Thymus (tissue), 11 donors: ENCODE results near the gene DYNLT1. TPM values are rescaled to one million over a fixed set of nuclear protein-coding genes. Genes with fewer than 3 reads are reported as not detected.
A peak's percentile ranks its signal among the peaks of the same experiment; 100 is the strongest.
"Not testable (repeated sequence)": the region's sequence is repeated elsewhere in the genome, so short reads cannot be mapped to it uniquely, and the experiment has no call there.

Source experiments
- DNase-seq, 9 donors: peaks; one replicate each; pipeline ENCODE4 v3.0.0-alpha.2; 2013; ENCODE audit warnings: low spot score in 9 of 9, low read depth in 6 of 9, missing footprints in 1 of 9
- H3K27ac ChIP-seq, 2 donors: one replicate each; pipeline ENCODE4 v1.5.1; 2013; ENCODE audit warnings: control low read depth in 1 of 2, low read depth in 1 of 2, low read length in 1 of 2, mild to moderate bottlenecking in 1 of 2, moderate library complexity in 1 of 2
- H3K27me3 ChIP-seq, 2 donors: one replicate each; pipeline ENCODE4 v1.5.1; 2013; ENCODE audit warnings: low read length in 1 of 2; ENCODE audit not compliant: control insufficient read depth in 2 of 2, insufficient read depth in 1 of 2
- H3K36me3 ChIP-seq, 2 donors: one replicate each; pipeline ENCODE4 v1.5.1; 2013; ENCODE audit warnings: low read length in 1 of 2, mild to moderate bottlenecking in 1 of 2, moderate library complexity in 1 of 2; ENCODE audit not compliant: control insufficient read depth in 2 of 2, insufficient read depth in 2 of 2
- H3K4me1 ChIP-seq, 2 donors: one replicate each; pipeline ENCODE4 v1.5.1; 2013; ENCODE audit warnings: low read length in 2 of 2; ENCODE audit not compliant: control insufficient read depth in 2 of 2, insufficient read depth in 2 of 2
- H3K4me3 ChIP-seq, 2 donors: one replicate each; pipeline ENCODE4 v1.5.1; 2013; ENCODE audit warnings: low read length in 2 of 2, control low read depth in 1 of 2, mild to moderate bottlenecking in 1 of 2
- H3K9me3 ChIP-seq, 2 donors: one replicate each; pipeline ENCODE4 v1.5.1; 2013; ENCODE audit warnings: low read length in 1 of 2, mild to moderate bottlenecking in 1 of 2; ENCODE audit not compliant: control insufficient read depth in 2 of 2, insufficient read depth in 1 of 2
- WGBS: extraction: QIAGEN DNeasy Blood & Tissue Kit; methylation state at CpG from one replicate; pipeline ENCODE4 v1.1.7; 2013; 5-methylcytosine and 5-hydroxymethylcytosine counted together
- polyA plus RNA-seq: library from polyadenylated mRNA; stranded (reverse); fragments of 200-250 nt; gene quantifications from one replicate; pipeline ENCODE4 v1.2.3, GENCODE V29; 2013
- total RNA-seq: library from RNA; stranded (reverse); fragments of 120-200 nt; gene quantifications from one replicate; pipeline ENCODE4 v1.2.4, GENCODE V29; 2013
- donor health status: healthy.

The DYNLT1 gene
- total and polyA plus RNA-seq, 2 donors = 46.1 to 248 TPM

DNA sequence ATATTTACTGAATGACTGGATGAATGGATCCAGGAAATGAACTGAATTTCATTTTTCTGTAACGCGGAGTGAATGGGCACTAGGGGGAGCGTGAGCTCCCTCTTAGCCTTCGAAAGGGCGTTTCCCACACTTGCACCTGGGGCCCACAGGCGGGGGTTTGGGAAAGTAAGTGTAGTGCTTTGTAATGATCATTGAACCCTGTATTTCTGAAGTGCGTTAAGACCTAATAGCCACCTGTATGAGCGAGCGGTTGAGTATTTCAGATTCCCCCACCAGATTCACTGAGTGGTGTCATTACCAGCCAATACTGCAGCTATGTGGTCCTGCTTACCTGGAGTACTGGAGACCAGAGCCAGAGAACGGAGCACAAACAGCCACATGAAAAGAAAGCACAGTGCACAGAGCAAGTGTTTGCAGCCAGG is 15.8 kb upstream of the DYNLT1 start:
- no peak overlapping the region for H3K4me3 ChIP-seq
- H3K27ac ChIP-seq = peak overlapping the region; percentile 69 to 88
- peaks cover 0 to 2% of the 10 kb centered on the region in 2 donors for H3K9me3 ChIP-seq
- peaks cover 0 to 4% of the 10 kb centered on the region in 2 donors for H3K27me3 ChIP-seq
- H3K4me1 ChIP-seq = peaks cover 23 to 61% of the 10 kb centered on the region in 2 donors
- peaks cover under 1 to 3% of the 10 kb centered on the region in 2 donors for H3K36me3 ChIP-seq
- 8% methylated on average over 10 of the region's 10 CpGs for WGBS
- peak in 6 of 9 donors; percentile 61 to 90 (median 78) for DNase-seq

DNA sequence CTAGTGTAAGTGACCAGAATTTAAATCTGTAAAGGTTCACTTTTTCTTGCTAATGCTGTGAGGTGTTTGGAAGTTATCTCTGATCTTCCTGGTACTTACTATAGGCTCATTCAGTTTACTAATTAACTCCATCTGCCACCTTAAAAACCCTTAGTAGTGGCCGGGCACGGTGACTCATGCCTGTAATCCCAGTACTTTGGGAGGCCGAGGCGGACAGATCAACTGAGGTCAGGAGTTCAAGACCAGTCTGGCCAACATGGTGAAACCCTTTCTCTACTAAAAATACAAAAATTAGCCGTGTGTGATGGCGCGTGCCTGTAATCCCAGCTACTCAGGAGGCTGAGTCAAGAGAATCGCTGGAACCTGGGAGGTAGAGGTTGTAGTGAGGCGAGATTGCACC is 12.4 kb upstream of the DYNLT1 start:
- H3K27ac ChIP-seq, H3K36me3 ChIP-seq, DNase-seq, H3K4me3 ChIP-seq, H3K27me3 ChIP-seq, H3K9me3 ChIP-seq: not testable (repeated sequence)
- 97% methylated on average over 9 of the region's 9 CpGs for WGBS
- H3K4me1 ChIP-seq = peaks cover 39 to 61% of the 10 kb centered on the region in 2 donors

DNA sequence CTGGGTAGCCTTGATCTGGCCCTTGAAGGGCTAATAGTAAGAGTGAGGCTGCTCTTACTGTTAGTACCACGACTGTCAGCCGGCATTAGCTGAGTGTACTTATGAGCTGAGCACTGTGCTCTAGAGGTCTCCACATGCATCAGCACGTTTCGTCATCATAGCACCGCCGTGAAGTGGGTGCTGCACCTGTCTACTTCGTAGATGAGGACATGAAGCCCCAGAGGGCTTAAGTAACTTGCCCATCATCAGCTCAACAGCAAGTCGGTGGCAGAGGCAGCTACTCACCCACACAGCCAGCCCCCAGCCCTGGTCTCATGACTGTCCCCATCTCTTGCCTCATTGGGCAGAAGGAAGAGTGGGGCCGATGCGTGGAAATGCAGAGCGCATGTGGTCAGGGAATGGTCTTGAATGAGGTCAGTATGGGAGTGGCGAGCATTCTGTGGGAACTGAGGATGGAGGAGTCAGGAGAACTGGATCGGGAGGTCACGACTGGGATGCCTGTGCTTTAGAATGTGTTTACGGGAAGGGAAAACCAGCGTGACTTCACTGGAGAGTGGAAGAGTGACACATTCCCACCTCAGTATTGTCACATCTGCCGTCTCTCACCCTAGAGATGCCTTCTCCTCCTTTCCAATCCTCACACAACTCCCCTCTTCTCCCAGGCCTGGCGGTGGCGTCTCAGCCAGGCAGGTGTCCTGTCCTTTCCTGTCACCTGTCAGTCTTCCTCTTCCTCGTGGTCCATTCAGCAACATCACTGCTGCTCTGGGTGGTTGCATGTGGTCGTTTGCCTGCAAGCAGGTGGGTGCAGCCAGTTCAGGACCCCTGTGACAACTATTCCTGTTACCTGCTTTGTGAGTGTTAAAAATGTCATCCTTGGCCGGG is 11.3 kb upstream of the DYNLT1 start:
- Histone ChIP-seq H3K27me3 (peaks cover 0 to 4% of the 10 kb centered on the region in 2 donors), H3K4me1 (peaks cover 34 to 55% of the 10 kb centered on the region in 2 donors), H3K27ac (no peak overlapping the region), H3K9me3 (no peaks in the 10 kb centered on the region), H3K36me3 (peaks cover 0 to 4% of the 10 kb centered on the region in 2 donors), H3K4me3 (no peak overlapping the region)
- 82% methylated on average over 22 of the region's 22 CpGs for WGBS
- DNase-seq = no peak

DNA sequence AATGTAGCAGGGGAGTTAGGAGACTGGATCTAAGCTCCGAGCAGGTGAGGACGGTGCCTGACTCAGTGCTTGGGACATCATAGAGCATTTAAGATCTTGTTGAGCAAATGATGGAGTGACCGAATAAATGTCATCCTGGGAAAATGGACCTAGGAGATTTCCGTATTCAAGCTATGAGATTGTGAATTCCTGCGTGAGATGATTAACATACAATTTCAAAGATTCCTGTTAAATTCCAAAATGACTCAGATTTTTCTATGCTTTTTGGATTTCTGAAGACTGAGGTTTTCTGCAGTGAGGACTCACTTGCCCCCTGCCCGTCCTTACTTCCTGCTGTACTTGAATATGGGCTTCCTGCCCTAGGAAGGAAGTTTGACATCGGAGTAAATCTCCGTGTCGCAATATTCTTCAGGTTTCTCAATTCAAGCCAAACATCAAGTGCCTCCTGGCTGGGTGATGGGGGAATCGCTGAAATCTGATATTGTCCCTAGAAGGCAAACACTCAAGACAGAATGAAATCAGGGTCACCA is 10.5 kb upstream of the DYNLT1 start:
- peak in 1 of 9 donors; percentile 46 for DNase-seq
- Histone ChIP-seq H3K4me3 (no peak overlapping the region), H3K27me3 (peaks cover 0 to 4% of the 10 kb centered on the region in 2 donors), H3K36me3 (peaks cover 0 to 4% of the 10 kb centered on the region in 2 donors), H3K4me1 (peaks cover 33 to 52% of the 10 kb centered on the region in 2 donors), H3K9me3 (no peaks in the 10 kb centered on the region), H3K27ac (peak overlapping the region in 1 of 2 donors; percentile 94)
- WGBS = 60% methylated on average over 10 of the region's 10 CpGs

DNA sequence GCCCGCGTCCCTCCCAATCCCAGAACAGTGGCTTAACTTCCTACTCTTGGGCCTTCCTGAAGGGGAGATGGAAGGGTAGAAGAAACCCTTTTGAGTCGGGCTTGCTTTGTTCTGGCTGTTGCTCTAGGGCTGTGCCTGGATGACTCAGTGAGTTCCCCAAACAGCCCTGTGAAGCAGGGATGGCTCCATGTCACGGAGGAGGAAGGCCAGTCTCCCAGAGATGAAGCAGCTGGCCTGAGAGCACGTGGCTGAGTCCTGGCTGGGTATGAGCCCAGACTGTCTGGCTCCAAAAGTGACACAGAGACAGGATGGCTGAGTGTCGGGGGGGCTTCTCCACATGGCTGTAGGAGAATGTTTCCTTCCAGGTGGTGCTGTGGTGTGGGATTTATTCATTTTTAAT is 10.0 kb upstream of the DYNLT1 start:
- H3K27ac ChIP-seq = peak overlapping the region; percentile 76 to 94
- no peak for DNase-seq
- H3K36me3 ChIP-seq = peaks cover 0 to 4% of the 10 kb centered on the region in 2 donors
- peak overlapping the region in 1 of 2 donors; percentile 15 for H3K4me3 ChIP-seq
- peaks cover 0 to 4% of the 10 kb centered on the region in 2 donors for H3K27me3 ChIP-seq
- H3K9me3 ChIP-seq = no peaks in the 10 kb centered on the region
- WGBS = 89% methylated on average over 6 of the region's 6 CpGs
- peaks cover 33 to 52% of the 10 kb centered on the region in 2 donors for H3K4me1 ChIP-seq

DNA sequence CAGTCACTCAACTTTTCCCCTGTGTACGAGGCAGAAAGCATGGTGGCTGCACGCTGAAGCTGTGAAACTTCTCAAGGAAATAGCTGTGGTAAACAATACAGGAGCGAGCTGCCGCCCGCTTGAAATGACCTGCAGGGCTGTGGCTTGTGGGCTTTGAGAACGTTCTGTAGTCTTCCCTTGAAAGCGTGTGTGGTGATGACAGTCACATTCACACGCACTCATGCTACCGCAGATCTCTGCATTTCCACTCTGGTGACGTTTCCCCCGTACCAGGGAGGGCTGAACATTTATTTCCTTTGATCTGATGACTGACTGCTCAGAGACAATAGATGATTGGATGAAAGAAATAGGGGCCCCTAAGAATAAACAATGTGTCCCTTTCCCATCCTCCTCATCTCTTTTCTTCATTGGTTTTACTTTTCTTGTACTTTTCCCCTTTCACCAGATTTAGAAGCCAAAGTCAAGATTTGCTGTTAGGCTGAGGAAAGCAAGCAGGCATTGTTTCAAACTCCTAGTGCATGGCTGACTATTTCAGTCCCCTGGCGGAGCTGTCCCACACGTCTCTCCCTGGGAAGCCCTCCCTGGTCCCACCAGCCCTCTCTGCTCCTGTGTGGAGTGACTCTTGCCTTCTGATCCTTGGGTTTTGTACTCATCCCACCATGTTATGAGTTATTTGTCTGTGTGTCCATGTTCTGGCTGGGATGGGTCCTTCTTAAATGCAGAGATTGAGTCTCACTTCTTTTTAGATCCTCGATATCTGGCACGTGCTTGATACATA is 9.2 kb upstream of the DYNLT1 start:
- peaks cover 0 to 4% of the 10 kb centered on the region in 2 donors for H3K27me3 ChIP-seq
- no peaks in the 10 kb centered on the region for H3K9me3 ChIP-seq
- WGBS = 26% methylated on average over 15 of the region's 15 CpGs
- peak; percentile 63 to 95 (median 87) for DNase-seq
- peak overlapping the region; percentile 76 to 94 for H3K27ac ChIP-seq
- H3K36me3 ChIP-seq = peaks cover 0 to 4% of the 10 kb centered on the region in 2 donors
- peaks cover 28 to 54% of the 10 kb centered on the region in 2 donors for H3K4me1 ChIP-seq
- H3K4me3 ChIP-seq = peak overlapping the region in 1 of 2 donors; percentile 29

DNA sequence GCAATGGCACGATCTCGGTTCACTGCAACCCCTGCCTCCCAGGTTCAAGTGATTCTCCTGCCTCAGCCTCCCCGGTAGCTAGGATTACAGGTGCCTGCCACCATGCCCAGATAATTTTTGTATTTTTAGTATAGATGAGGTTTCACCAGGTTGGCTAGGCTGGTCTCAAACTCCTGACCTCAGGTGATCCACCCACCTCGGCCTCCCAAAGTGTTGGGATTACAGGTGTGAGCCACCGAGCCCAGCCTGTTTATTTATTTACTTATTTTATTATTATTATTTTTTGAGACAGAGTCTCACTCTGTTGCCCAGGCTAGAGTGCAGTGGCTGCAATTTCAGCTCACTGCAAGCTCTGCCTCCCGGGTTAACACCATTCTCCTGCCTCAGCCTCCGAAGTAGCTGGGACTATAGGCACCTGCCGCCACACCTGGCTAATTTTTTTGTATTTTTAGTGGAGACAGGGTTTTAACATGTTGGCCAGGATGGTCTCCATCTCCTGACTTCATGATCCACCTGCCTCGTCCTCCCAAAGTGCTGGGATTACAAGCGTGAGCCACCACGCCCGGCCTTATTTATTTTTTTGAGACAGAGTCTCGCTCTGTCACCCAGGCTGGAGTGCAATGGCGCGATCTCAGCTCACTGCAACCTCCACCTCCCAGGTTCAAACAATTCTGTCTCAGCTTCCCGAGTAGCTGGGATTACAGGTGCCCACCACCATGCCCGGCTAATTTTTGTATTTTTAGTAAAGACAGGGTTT is 7.6 kb upstream of the DYNLT1 start:
- H3K9me3 ChIP-seq, H3K27me3 ChIP-seq, H3K27ac ChIP-seq, H3K4me3 ChIP-seq, DNase-seq, H3K36me3 ChIP-seq: not testable (repeated sequence)
- 92% methylated on average over 17 of the region's 17 CpGs for WGBS
- H3K4me1 ChIP-seq = peaks cover 28 to 54% of the 10 kb centered on the region in 2 donors

DNA sequence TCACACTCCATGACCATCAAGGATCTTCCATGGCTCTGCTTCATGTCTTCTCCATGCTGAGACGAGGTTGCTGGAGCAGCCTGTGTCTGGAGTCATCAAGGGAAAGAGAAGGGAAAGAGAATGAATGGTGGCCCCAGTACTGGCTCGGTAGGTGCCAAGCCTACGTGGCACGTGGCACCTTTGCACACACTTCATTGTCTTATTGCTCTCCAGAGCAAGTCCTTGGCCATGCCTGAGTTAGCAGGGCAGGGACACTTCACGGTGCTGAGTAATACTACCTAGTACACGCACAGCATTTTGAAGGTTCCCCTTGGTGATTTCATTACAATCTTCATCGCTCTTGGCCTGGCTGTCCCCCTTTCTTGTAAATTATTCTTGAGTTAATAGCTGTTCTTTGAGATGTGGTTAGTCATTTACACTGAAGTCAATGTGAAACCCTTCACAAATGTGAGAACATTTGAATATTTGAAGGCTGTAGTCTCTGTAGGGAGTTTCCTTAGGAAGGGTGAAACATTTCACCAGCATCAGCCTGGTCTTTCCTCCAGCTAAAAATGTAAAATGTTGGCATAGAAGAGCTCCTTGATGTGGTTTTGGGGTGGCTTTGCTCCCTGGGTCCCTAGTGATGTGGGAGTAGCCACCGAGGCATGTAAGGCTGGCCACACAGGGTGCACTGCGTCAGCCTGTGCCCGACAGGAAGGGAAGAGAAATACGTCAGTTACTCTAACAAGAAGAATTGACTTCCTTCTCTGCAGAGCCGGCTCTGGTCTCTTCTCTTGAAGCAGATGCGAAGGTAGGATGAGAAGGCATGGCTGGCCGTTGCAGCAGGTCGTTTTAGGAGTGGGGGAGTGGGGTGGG is 5.0 kb upstream of the DYNLT1 start, which contains the start of gene SYTL3:
SYTL3 (plus strand) TSS at position 766 of the 855 bp plus-strand sequence. CDS start 13,215 bp downstream, outside the sequence.
- 43% methylated on average over 15 of the region's 15 CpGs for WGBS
- Histone ChIP-seq H3K27ac (peak within 1 kb of the TSS; percentile 35 to 85), H3K9me3 (no peaks in the 10 kb centered on the region), H3K27me3 (peaks cover 0 to 3% of the 10 kb centered on the region in 2 donors), H3K4me3 (peak within 1 kb of the TSS in 1 of 2 donors; percentile 30), H3K4me1 (peaks cover 29 to 45% of the 10 kb centered on the region in 2 donors), H3K36me3 (peaks cover 0 to under 1% of the 10 kb centered on the region in 2 donors)
- peak in 3 of 9 donors; percentile 47 to 81 (median 59) for DNase-seq
